ENCODE measurements around the gene CD200R1.

DNA sequence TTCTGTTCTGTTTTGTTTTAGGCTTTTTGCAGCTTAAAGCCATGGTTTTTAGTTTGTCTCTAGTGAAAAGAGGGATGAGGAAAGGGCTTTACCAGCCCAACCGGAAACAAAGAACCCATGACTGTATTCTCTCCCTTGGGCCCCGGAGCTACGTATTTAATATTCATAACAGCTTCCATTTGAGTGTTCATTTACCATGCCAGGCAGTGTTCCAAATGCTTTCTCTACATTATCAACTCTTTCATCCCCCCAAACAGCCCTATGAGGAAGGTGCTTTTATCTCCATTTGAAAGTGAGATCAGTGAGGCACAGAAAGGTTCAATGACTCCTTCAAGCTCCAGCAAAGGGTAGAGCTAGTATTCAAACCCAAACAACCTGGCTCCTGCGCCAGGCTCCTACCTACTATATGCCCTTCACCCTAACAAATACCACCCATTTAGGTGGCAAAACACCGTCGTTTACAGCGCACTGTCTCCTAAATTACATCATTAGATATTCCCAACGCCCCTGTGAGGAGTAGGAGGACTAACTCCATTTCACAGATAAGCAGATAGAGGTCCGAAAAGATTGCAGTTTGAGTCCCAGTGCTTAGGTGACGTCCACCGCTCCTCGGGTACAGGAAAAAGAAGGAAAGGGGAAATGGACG is 43.8 kb upstream of the CD200R1 start:
- TF ChIP-seq ZNF350 (tag by site-specific recombination; IDR thresholded peaks at IDR 0.05) = no peak
- TF ChIP-seq, protein P1, sequence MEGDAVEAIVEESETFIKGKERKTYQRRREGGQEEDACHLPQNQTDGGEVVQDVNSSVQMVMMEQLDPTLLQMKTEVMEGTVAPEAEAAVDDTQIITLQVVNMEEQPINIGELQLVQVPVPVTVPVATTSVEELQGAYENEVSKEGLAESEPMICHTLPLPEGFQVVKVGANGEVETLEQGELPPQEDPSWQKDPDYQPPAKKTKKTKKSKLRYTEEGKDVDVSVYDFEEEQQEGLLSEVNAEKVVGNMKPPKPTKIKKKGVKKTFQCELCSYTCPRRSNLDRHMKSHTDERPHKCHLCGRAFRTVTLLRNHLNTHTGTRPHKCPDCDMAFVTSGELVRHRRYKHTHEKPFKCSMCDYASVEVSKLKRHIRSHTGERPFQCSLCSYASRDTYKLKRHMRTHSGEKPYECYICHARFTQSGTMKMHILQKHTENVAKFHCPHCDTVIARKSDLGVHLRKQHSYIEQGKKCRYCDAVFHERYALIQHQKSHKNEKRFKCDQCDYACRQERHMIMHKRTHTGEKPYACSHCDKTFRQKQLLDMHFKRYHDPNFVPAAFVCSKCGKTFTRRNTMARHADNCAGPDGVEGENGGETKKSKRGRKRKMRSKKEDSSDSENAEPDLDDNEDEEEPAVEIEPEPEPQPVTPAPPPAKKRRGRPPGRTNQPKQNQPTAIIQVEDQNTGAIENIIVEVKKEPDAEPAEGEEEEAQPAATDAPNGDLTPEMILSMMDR (tag by site-specific recombination; IDR thresholded peaks at IDR 0.05) = no peak
- TF ChIP-seq, protein P2, sequence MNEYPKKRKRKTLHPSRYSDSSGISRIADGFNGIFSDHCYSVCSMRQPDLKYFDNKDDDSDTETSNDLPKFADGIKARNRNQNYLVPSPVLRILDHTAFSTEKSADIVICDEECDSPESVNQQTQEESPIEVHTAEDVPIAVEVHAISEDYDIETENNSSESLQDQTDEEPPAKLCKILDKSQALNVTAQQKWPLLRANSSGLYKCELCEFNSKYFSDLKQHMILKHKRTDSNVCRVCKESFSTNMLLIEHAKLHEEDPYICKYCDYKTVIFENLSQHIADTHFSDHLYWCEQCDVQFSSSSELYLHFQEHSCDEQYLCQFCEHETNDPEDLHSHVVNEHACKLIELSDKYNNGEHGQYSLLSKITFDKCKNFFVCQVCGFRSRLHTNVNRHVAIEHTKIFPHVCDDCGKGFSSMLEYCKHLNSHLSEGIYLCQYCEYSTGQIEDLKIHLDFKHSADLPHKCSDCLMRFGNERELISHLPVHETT (tag by site-specific recombination; IDR thresholded peaks at IDR 0.05) = no peak
- no peak for TF ChIP-seq ZNF549 (tag by site-specific recombination; IDR thresholded peaks at IDR 0.05)
- no peak for TF ChIP-seq ZNF239 (tag by site-specific recombination; IDR thresholded peaks at IDR 0.05)
- TF ChIP-seq HOXA7 (CRISPR knock-in tag; IDR thresholded peaks at IDR 0.05; ENCODE audit: borderline replicate concordance) = no peak
